CD4-positive, alpha-beta T cell treated with Interleukin-6 for 4 hours (primary cell): Measurements from ENCODE around the gene GNRH2.
"Not testable (repeated sequence)": the region's sequence is repeated elsewhere in the genome, so short reads cannot be mapped to it uniquely, and the experiment has no call there.

Experiments used
- DNase-seq: peaks from one replicate; pipeline ENCODE4 v3.0.0-alpha.2; 2020; ENCODE audit warnings: mixed read lengths

GNRH2 gene

GRCh38 chr20:3043322-3043721 lies at the start of gene GNRH2:
Gene GNRH2, plus strand, starts transcription at chr20:3043622. Its CDS starts 793 bp downstream, at chr20:3044415.
- DNase-seq, result no peak

GRCh38 chr20:2995796-2996195 lies 47.6 kb upstream of the GNRH2 start:
- DNase-seq, result no peak

GRCh38 chr20:2998728-2999127 lies 44.7 kb upstream of the GNRH2 start:
- DNase-seq, result no peak

GRCh38 chr20:3000852-3001523 lies 42.4 kb upstream of the GNRH2 start:
- DNase-seq, result peak; percentile 10

- no peak for DNase-seq
These were observed 40.0 kb upstream of the GNRH2 start for GRCh38 chr20:3003416-3003815.

GRCh38 chr20:3010985-3011723 lies 32.3 kb upstream of the GNRH2 start:
- DNase-seq, result no peak

- no peak for DNase-seq
These were observed 31.7 kb upstream of the GNRH2 start for GRCh38 chr20:3011752-3012151.

- DNase-seq, result no peak
These were observed 29.7 kb upstream of the GNRH2 start for GRCh38 chr20:3013771-3014170.

- DNase-seq, result no peak
These were observed 29.2 kb upstream of the GNRH2 start for GRCh38 chr20:3014179-3014578.

- no peak for DNase-seq
These were observed 28.8 kb upstream of the GNRH2 start for GRCh38 chr20:3014662-3015061.

GRCh38 chr20:3015302-3015701 lies 28.1 kb upstream of the GNRH2 start:
- DNase-seq, result not testable (repeated sequence)

GRCh38 chr20:3021327-3021726 lies 22.1 kb upstream of the GNRH2 start:
- DNase-seq, result no peak

- DNase-seq, result no peak
These were observed 21.6 kb upstream of the GNRH2 start for GRCh38 chr20:3021777-3022176.

GRCh38 chr20:3022559-3023490 lies 20.6 kb upstream of the GNRH2 start:
- DNase-seq, result not testable (repeated sequence)

- DNase-seq, result no peak
These were observed 15.4 kb upstream of the GNRH2 start for GRCh38 chr20:3027987-3028386.

- DNase-seq, result no peak
These were observed 11.8 kb upstream of the GNRH2 start for GRCh38 chr20:3031524-3032147.

GRCh38 chr20:3032624-3033023 lies 10.8 kb upstream of the GNRH2 start:
- no peak for DNase-seq

GRCh38 chr20:3037654-3038053 lies 5.8 kb upstream of the GNRH2 start:
- no peak for DNase-seq

- DNase-seq, result no peak
These were observed 5.0 kb upstream of the GNRH2 start for GRCh38 chr20:3038454-3038853.

GRCh38 chr20:3039426-3039825 lies 4.0 kb upstream of the GNRH2 start:
- no peak for DNase-seq

- DNase-seq, result no peak
These were observed 3.3 kb upstream of the GNRH2 start for GRCh38 chr20:3040086-3040485.

GRCh38 chr20:3041854-3042409 lies 1.5 kb upstream of the GNRH2 start:
- no peak for DNase-seq

GRCh38 chr20:3042625-3043024 lies 797 bp upstream of the GNRH2 start:
- no peak for DNase-seq
